Choroid plexus epithelial cell (primary cell): ENCODE results near the gene VCP.

ENCODE experiments used
- DNase-seq: peaks from one replicate; pipeline ENCODE4 v3.0.0-alpha.2; 2010; ENCODE audit warnings: low read depth
- H3K4me3 ChIP-seq: 2 replicates; pipeline ENCODE4 v1.5.1; 2011; ENCODE audit warnings: low read depth, mild to moderate bottlenecking, control low read depth, low read length, moderate library complexity
- CTCF ChIP-seq: conservative IDR thresholded peaks from 2 replicates; pipeline ENCODE4 v1.5.1; 2011; ENCODE audit warnings: low read depth, mild to moderate bottlenecking, control low read depth, inconsistent platforms, low read length, moderate library complexity

VCP gene

GRCh38 chr9:35060548-35061207 lies 11.7 kb downstream of the VCP start:
- no peak overlapping the region for H3K4me3 ChIP-seq
- TF ChIP-seq CTCF: no peak
- no peak for DNase-seq

GRCh38 chr9:35059438-35059837 lies 13.0 kb downstream of the VCP start:
- DNase-seq: no peak
- H3K4me3 ChIP-seq: no peak overlapping the region
- TF ChIP-seq CTCF: no peak

GRCh38 chr9:35057271-35057620 lies 15.2 kb downstream of the VCP start:
- H3K4me3 ChIP-seq: no peak overlapping the region
- DNase-seq: no peak
- no peak for TF ChIP-seq CTCF

GRCh38 chr9:35056571-35057270 lies 15.7 kb downstream of the VCP start:
- no peak for DNase-seq
- TF ChIP-seq CTCF: no peak

GRCh38 chr9:35054871-35055644 lies 17.4 kb downstream of the VCP start:
- no peak for DNase-seq
- no peak for TF ChIP-seq CTCF
- H3K4me3 ChIP-seq: no peak overlapping the region

More at GRCh38 chr9:35056571-35057270, 15.7 kb downstream of the VCP start:
- H3K4me3 ChIP-seq: no peak overlapping the region

GRCh38 chr9:35054185-35054835 lies 18.1 kb downstream of the VCP start:
- no peak for DNase-seq
- TF ChIP-seq CTCF: no peak
- no peak overlapping the region for H3K4me3 ChIP-seq
